GM12865 (cell line): ENCODE measurements around the gene UBQLN2.
A peak's percentile ranks its signal among the peaks of the same experiment; 100 is the strongest.

Source experiments
- DNase-seq: peaks from one replicate; pipeline ENCODE4 v3.0.0; 2010; ENCODE audit warnings: low read depth
- H3K4me3 ChIP-seq: 2 replicates; pipeline ENCODE4 v1.5.1; 2011; ENCODE audit warnings: mild to moderate bottlenecking, low read depth, low read length, control low read depth
- TF ChIP-seq, protein P1 (sequence below): IDR thresholded peaks from 2 replicates; pipeline ENCODE4 v1.5.1; 2011; ENCODE audit warnings: low read length, control low read depth, low read depth, inconsistent platforms; ENCODE audit not compliant: insufficient read depth; ENCODE audit errors: missing control alignments

UBQLN2 gene

GRCh38 chrX:56564164-56564885 lies 898 bp downstream of the UBQLN2 start:
- H3K4me3 ChIP-seq, result peak overlapping the region; percentile 85
- peak; percentile 34 for DNase-seq
- TF ChIP-seq, protein P1, sequence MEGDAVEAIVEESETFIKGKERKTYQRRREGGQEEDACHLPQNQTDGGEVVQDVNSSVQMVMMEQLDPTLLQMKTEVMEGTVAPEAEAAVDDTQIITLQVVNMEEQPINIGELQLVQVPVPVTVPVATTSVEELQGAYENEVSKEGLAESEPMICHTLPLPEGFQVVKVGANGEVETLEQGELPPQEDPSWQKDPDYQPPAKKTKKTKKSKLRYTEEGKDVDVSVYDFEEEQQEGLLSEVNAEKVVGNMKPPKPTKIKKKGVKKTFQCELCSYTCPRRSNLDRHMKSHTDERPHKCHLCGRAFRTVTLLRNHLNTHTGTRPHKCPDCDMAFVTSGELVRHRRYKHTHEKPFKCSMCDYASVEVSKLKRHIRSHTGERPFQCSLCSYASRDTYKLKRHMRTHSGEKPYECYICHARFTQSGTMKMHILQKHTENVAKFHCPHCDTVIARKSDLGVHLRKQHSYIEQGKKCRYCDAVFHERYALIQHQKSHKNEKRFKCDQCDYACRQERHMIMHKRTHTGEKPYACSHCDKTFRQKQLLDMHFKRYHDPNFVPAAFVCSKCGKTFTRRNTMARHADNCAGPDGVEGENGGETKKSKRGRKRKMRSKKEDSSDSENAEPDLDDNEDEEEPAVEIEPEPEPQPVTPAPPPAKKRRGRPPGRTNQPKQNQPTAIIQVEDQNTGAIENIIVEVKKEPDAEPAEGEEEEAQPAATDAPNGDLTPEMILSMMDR, result no peak

- TF ChIP-seq, protein P1, result no peak
- H3K4me3 ChIP-seq, result peak overlapping the region; percentile 85
- peak; percentile 10 for DNase-seq
Measured at GRCh38 chrX:56564921-56565840, 1.8 kb downstream of the UBQLN2 start.

DNA sequence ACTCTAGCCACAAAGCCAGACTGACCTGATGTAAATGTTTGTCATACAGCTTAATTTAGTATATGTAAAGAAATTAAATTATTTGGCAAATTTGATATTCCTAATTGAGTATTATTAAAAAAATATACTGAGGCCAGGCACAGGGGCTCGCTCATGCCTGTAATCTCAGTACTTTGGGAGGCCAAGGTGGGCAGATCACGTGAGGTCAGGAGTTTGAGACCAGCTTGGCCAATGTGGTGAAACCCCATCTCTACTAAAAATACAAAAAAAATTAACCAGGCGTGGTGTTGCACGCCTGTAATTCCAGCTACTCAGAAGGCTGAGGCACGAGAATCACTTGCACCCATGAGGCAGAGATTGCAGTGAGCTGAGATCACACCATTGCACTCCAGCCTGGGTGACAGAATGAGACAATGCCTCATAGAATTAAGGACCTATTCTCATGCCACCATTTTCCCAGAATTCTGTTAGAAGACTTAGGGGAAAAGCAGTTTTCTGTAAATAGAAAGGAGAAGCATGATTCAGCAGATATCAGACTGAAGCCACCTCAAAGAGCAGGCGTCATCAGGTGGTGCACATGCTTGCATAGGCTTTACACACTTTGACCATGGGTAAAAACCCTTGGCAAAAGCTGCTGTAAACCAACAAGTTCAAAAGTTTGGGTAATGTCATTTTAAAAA lies 6.1 kb downstream of the UBQLN2 start:
- TF ChIP-seq, protein P1, result no peak
- H3K4me3 ChIP-seq, result no peak overlapping the region
- peak; percentile 15 for DNase-seq

DNA sequence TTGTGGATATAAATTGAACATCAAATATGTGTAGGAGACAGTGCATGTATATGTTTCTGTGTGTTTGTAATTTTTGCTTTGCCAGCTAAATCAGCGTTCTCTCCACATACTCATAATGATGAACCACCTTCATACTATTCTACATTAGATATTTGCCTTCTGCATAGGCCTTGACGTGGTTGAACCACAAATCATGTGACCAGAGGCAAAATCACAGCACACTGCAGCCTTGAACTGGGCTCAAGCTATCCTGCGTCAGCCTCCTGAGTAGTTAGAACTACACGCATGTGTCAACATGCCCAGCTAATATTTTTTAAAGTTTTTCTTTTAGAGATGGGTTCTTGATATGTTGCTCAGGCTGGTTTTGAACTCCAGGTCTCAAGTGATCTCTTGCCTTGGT lies 9.5 kb downstream of the UBQLN2 start:
- TF ChIP-seq, protein P1, result no peak
- no peak overlapping the region for H3K4me3 ChIP-seq
- DNase-seq, result no peak

DNA sequence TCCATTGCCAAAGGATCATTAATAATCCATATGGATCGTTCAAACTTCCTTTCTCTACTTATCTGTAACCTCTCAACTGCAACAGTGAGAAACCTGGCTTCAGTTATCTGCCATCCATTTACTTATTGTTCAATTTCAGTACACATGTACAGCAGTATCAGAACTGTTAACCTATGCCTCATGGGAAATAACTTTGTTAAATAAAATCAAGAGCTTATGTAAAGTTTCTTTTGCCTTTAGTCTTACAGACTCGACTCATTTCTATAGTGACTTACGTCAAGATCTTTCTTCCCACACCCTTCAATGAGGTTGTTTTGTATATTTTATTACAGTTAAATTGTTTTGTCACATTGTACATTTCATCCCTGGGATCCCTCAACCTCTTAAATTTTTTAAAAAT lies 11.4 kb downstream of the UBQLN2 start:
- TF ChIP-seq, protein P1, result no peak
- no peak for DNase-seq
- H3K4me3 ChIP-seq, result no peak overlapping the region

DNA sequence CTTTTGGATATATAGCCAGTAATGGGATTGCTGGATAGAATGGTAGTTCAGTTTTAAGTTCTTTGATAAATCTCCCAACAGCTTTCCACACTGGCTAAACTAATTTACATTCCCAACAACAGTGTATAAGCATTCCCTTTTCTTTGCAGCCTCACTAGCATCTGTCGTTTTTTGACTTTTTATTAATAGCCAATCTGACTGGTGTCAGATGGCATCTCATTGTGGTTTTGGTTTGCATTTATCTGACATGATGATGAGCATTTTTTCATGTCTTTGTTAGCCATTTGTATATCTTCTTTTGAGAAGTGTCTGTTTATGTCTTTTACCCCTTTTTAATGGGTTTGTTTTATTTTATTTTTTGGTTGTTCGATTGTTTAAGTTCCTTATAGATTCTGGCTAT lies 13.3 kb downstream of the UBQLN2 start:
- H3K4me3 ChIP-seq, result no peak overlapping the region
- TF ChIP-seq, protein P1, result no peak
- no peak for DNase-seq
